IMR-90 (cell line): ENCODE data around the gene CLK1. TPM values are rescaled to one million over a fixed set of nuclear protein-coding genes. Genes with fewer than 3 reads are reported as not detected.

Source experiments
- ATAC-seq: fragments of 200-7000 bp; cut with Tn5 transposase; 2 replicates; pipeline ENCODE4 v1.9.1; 2020; ENCODE audit warnings: low read depth, mild to moderate bottlenecking, moderate library complexity
- BruUV-seq: library from RNA; stranded (reverse); fragments of 400-500 nt; replicated peaks from 2 replicates; lab custom pipeline; 2021; lab: Mats Ljungman, UMichigan
- CTCF ChIA-PET: fragments of 300-600 bp; formaldehyde crosslinking; extraction: SDS; loops from one replicate; lab custom pipeline; 2021; ENCODE audit warnings: antibody characterized with exemption; lab: Yijun Ruan, JAX
- POLR2A ChIA-PET: fragments of 300-600 bp; sonication (Branson Sonifier 250); formaldehyde crosslinking; loops from one replicate; lab custom pipeline; 2022; ENCODE audit warnings: antibody characterized with exemption; ENCODE audit not compliant: unreplicated experiment; lab: Charles Lee
- DNase-seq: peaks from one replicate; pipeline ENCODE4 v3.0.0; 2013
- H2AFZ ChIP-seq: replicated peaks from 2 replicates; pipeline ENCODE3; 2013; ENCODE audit warnings: low read length, mild to moderate bottlenecking; ENCODE audit not compliant: poor library complexity
- H2AK5ac ChIP-seq: 2 replicates; pipeline ENCODE4 v1.6.1; 2013; ENCODE audit warnings: low read depth, low read length, inconsistent platforms
- H2AK9ac ChIP-seq: replicated peaks from 2 replicates; pipeline ENCODE3; 2013; ENCODE audit warnings: mild to moderate bottlenecking, low read depth, low read length, moderate library complexity; ENCODE audit not compliant: poor library complexity
- H2BK120ac ChIP-seq: 2 replicates; pipeline ENCODE4 v1.6.1; 2013; ENCODE audit warnings: low read depth, low read length, inconsistent platforms
- H2BK15ac ChIP-seq: 3 replicates; pipeline ENCODE4 v1.6.1; 2013; ENCODE audit warnings: low read depth, low read length, inconsistent platforms
- H2BK20ac ChIP-seq: 2 replicates; pipeline ENCODE4 v1.6.1; 2013; ENCODE audit warnings: low read depth, mild to moderate bottlenecking, inconsistent platforms, low read length, moderate library complexity
- H2BK5ac ChIP-seq: 2 replicates; pipeline ENCODE4 v1.6.1; 2013; ENCODE audit warnings: mild to moderate bottlenecking, low read depth, low read length, inconsistent platforms; ENCODE audit not compliant: poor library complexity, severe bottlenecking
- H3K14ac ChIP-seq: replicated peaks from 2 replicates; pipeline ENCODE4 v1.6.1; 2013; ENCODE audit warnings: low read depth, low read length, inconsistent platforms
- H3K18ac ChIP-seq: 2 replicates; pipeline ENCODE4 v1.6.1; 2013; ENCODE audit warnings: low read depth, low read length, control low read depth
- H3K23ac ChIP-seq: 2 replicates; pipeline ENCODE4 v1.6.1; 2013; ENCODE audit warnings: low read depth, low read length, inconsistent platforms
- H3K27ac ChIP-seq: 2 replicates; pipeline ENCODE4 v1.5.1; 2013; ENCODE audit warnings: mild to moderate bottlenecking, control low read depth, low read length; ENCODE audit not compliant: insufficient read depth
- H3K27me3 ChIP-seq: 2 replicates; pipeline ENCODE4 v1.6.1; 2013; ENCODE audit warnings: low read length; ENCODE audit not compliant: control insufficient read depth, insufficient read depth
- H3K36me3 ChIP-seq: 2 replicates; pipeline ENCODE4 v1.6.1; 2013; ENCODE audit warnings: low read length, mixed read lengths; ENCODE audit not compliant: control insufficient read depth, insufficient read depth
- H3K4ac ChIP-seq: 2 replicates; pipeline ENCODE4 v1.6.1; 2013; ENCODE audit warnings: low read depth, low read length, inconsistent platforms
- H3K4me1 ChIP-seq: 2 replicates; pipeline ENCODE4 v1.6.1; 2013; ENCODE audit warnings: low read length, mixed read lengths; ENCODE audit not compliant: control insufficient read depth, insufficient read depth
- H3K4me2 ChIP-seq: 2 replicates; pipeline ENCODE4 v1.6.1; 2013; ENCODE audit warnings: low read depth, mild to moderate bottlenecking, control low read depth, low read length, moderate library complexity
- H3K4me3 ChIP-seq: 2 replicates; pipeline ENCODE4 v1.5.1; 2013; ENCODE audit warnings: low read depth, mild to moderate bottlenecking, control low read depth, low read length, moderate library complexity; ENCODE audit not compliant: insufficient read depth
- H3K56ac ChIP-seq: 2 replicates; pipeline ENCODE4 v1.6.1; 2013; ENCODE audit warnings: low read length, inconsistent platforms; ENCODE audit not compliant: insufficient read depth; ENCODE audit errors: extremely low read depth
- H3K79me1 ChIP-seq, 2 experiments: 2 replicates each; pipeline ENCODE4 v1.6.1; 2013; ENCODE audit warnings: low read length in 2 of 2, inconsistent platforms in 1 of 2, low read depth in 1 of 2
- H3K9ac ChIP-seq: 2 replicates; pipeline ENCODE4 v1.6.1; 2013; ENCODE audit warnings: low read depth, low read length, control low read depth
- H3K9me1 ChIP-seq: 2 replicates; pipeline ENCODE4 v1.6.1; 2013; ENCODE audit warnings: low read length, inconsistent platforms; ENCODE audit not compliant: insufficient read depth
- H3K9me3 ChIP-seq: 2 replicates; pipeline ENCODE4 v1.6.1; 2013; ENCODE audit warnings: low read length; ENCODE audit not compliant: control insufficient read depth, insufficient read depth
- H4K20me1 ChIP-seq: 2 replicates; pipeline ENCODE4 v1.6.1; 2013; ENCODE audit warnings: low read length, inconsistent platforms; ENCODE audit not compliant: insufficient read depth
- H4K5ac ChIP-seq: 2 replicates; pipeline ENCODE4 v1.6.1; 2013; ENCODE audit warnings: mild to moderate bottlenecking, low read depth, low read length, control low read depth
- H4K8ac ChIP-seq, 2 experiments: 2 replicates each; pipeline ENCODE4 v1.6.1; 2013; ENCODE audit warnings: low read depth in 2 of 2, low read length in 2 of 2, control low read depth in 1 of 2, inconsistent platforms in 1 of 2
- H4K91ac ChIP-seq: 2 replicates; pipeline ENCODE4 v1.6.1; 2013; ENCODE audit warnings: low read depth, low read length, inconsistent platforms; ENCODE audit not compliant: insufficient read depth
- CHD1 ChIP-seq: IDR thresholded peaks from 2 replicates; pipeline ENCODE4 v1.6.1; 2012; ENCODE audit warnings: low read depth, low read length, improper control_type of control experiment
- FOS ChIP-seq: fragments of 150-350 bp; IDR thresholded peaks from 2 replicates; pipeline ENCODE4 v1.6.1; 2016; ENCODE audit warnings: low read depth, low read length
- MAZ ChIP-seq: IDR thresholded peaks from 2 replicates; pipeline ENCODE4 v1.6.1; 2012; ENCODE audit warnings: low read depth, mild to moderate bottlenecking, low read length, improper control_type of control experiment, moderate library complexity, borderline replicate concordance
- NFE2L2 ChIP-seq: fragments of 150-350 bp; IDR thresholded peaks from 2 replicates; pipeline ENCODE4 v1.6.1; 2016; ENCODE audit warnings: low read depth, mild to moderate bottlenecking, low read length
- POLR2A ChIP-seq: IDR thresholded peaks from 2 replicates; pipeline ENCODE4 v1.6.1; 2012; ENCODE audit warnings: mild to moderate bottlenecking, low read depth, low read length
- RAD21 ChIP-seq: IDR thresholded peaks from 2 replicates; pipeline ENCODE4 v1.6.1; 2012; ENCODE audit warnings: low read length, improper control_type of control experiment
- RFX5 ChIP-seq: IDR thresholded peaks from 2 replicates; pipeline ENCODE4 v1.8.0; 2012; ENCODE audit warnings: low read depth, mild to moderate bottlenecking, low read length, moderate library complexity
- SMC3 ChIP-seq: fragments of 150-350 bp; IDR thresholded peaks from 2 replicates; pipeline ENCODE4 v1.6.1; 2016; ENCODE audit warnings: low read depth, mild to moderate bottlenecking, antibody characterized with exemption, low read length, moderate library complexity
- WGBS, 2 experiments: methylation state at CpG; one replicate each; pipeline versions ENCODE4 v1.1.5 to v1.1.7; 2013; ENCODE audit warnings: missing lambda C conversion rate in 2 of 2; ENCODE audit not compliant: insufficient read length in 1 of 2; ENCODE audit errors: extremely low coverage in 2 of 2; 5-methylcytosine and 5-hydroxymethylcytosine counted together
- dilution Hi-C: fragments of 300-500 bp; cut with HindIII; formaldehyde crosslinking; loops from one replicate; pipeline ENCODE4 v1.14.3; 2018; ENCODE audit warnings: low sequenced_read_pairs; ENCODE audit not compliant: unreplicated experiment
- in situ Hi-C: fragments of 300-500 bp; cut with MboI; formaldehyde crosslinking; loops from 3 replicates; pipeline ENCODE4 v1.14.3; 2019; ENCODE audit warnings: low sequenced_read_pairs, inconsistent platforms, mixed read lengths
- intact Hi-C: fragments of 100-400 bp; cut with micrococcal nuclease; formaldehyde crosslinking; loops from 2 replicates; pipeline ENCODE4 v1.10.0; 2022
- polyA plus RNA-seq, 3 experiments: library from polyadenylated mRNA; depleted of rRNA; stranded (reverse); fragments of >200 nt; gene quantifications; 2 replicates each; pipeline ENCODE4 v1.2.3, GENCODE V29; 2012; ENCODE audit warnings: low replicate concordance in 1 of 3
- total RNA-seq: library from RNA; depleted of rRNA; stranded (reverse); fragments of >200 nt; gene quantifications from 2 replicates; pipeline ENCODE4 v1.2.3, GENCODE V29; 2012
- TF ChIP-seq, protein P1 (sequence below): conservative IDR thresholded peaks from 2 replicates; pipeline ENCODE4 v1.5.1; 2012; ENCODE audit warnings: mild to moderate bottlenecking, low read depth, low read length, improper control_type of control experiment

CLK1 gene
- total and polyA plus RNA-seq, 2 of the 4 experiments (the other 2 are of a cell fraction), result 26.2 to 35.5 TPM

- no peak overlapping the region for H2AK9ac ChIP-seq
- H3K23ac ChIP-seq, result no peak overlapping the region
- no CpG with 5 or more reads among the region's 2 CpGs for WGBS, 2 experiments
- H2BK20ac ChIP-seq, result no peak overlapping the region
- no peak overlapping the region for H2AFZ ChIP-seq
- DNase-seq (peak; percentile 74), ATAC-seq (peak; percentile 86)
- H3K79me1 ChIP-seq, result peaks cover 3% of the 10 kb centered on the region in 2 experiments; a peak in 2 of 4 replicates
- no TSS peak for BruUV-seq
- H3K14ac ChIP-seq, result no peak overlapping the region
- H4K8ac ChIP-seq, result no peak overlapping the region
- no peaks in the 10 kb centered on the region for H4K20me1 ChIP-seq
- POLR2A ChIA-PET, result no interaction called here
- TF ChIP-seq FOS (no peak), NFE2L2 (no peak), SMC3 (peak; percentile 83), RAD21 (peak; percentile 87), POLR2A (no peak), RFX5 (no peak), MAZ (no peak), CHD1 (no peak)
- TF ChIP-seq, protein P1, sequence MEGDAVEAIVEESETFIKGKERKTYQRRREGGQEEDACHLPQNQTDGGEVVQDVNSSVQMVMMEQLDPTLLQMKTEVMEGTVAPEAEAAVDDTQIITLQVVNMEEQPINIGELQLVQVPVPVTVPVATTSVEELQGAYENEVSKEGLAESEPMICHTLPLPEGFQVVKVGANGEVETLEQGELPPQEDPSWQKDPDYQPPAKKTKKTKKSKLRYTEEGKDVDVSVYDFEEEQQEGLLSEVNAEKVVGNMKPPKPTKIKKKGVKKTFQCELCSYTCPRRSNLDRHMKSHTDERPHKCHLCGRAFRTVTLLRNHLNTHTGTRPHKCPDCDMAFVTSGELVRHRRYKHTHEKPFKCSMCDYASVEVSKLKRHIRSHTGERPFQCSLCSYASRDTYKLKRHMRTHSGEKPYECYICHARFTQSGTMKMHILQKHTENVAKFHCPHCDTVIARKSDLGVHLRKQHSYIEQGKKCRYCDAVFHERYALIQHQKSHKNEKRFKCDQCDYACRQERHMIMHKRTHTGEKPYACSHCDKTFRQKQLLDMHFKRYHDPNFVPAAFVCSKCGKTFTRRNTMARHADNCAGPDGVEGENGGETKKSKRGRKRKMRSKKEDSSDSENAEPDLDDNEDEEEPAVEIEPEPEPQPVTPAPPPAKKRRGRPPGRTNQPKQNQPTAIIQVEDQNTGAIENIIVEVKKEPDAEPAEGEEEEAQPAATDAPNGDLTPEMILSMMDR, result peak; percentile 76
- no peak overlapping the region for H4K91ac ChIP-seq
- peaks cover 7% of the 10 kb centered on the region for H3K36me3 ChIP-seq
- no peaks in the 10 kb centered on the region for H3K9me3 ChIP-seq
- no peak overlapping the region for H2BK120ac ChIP-seq
- no peak overlapping the region for H3K9ac ChIP-seq
- H2BK15ac ChIP-seq, result no peak overlapping the region
- no peak overlapping the region for H3K4ac ChIP-seq
- intact Hi-C loops (loop anchor here (1.0 to 2.0 kb wide), 3 partner anchors 164 to 272 kb away; no protein-coding TSS in a partner anchor), dilution Hi-C loops (no loop called here), in situ Hi-C loops (loop anchor here (5.0 kb wide), 2 partner anchors 162 to 272 kb away; no protein-coding TSS in a partner anchor)
- no peak overlapping the region for H3K4me2 ChIP-seq
- CTCF ChIA-PET, result interaction anchor here (0.9 to 2.1 kb wide), 4 partner anchors 8 to 272 kb away, joined by 3 to 11 read pairs (median 5); no protein-coding TSS in a partner anchor
- H2BK5ac ChIP-seq, result no peak overlapping the region
- H3K27me3 ChIP-seq, result no peaks in the 10 kb centered on the region
- H3K4me1 ChIP-seq, result no peaks in the 10 kb centered on the region
- no peak overlapping the region for H3K18ac ChIP-seq
- no peaks in the 10 kb centered on the region for H3K9me1 ChIP-seq
- no peak overlapping the region for H4K5ac ChIP-seq
- no peak overlapping the region for H3K56ac ChIP-seq
- H3K4me3 ChIP-seq, result no peak overlapping the region
- 0 out of 2 replicates have a peak overlapping the region, but pooled peaks have one; percentile 8 for H2AK5ac ChIP-seq
- H3K27ac ChIP-seq, result no peak overlapping the region
These were observed 41.3 kb upstream of the CLK1 start for GRCh38 chr2:200905618-200906296.
